Measurements from ENCODE around the gene ZNHIT2.

DNA sequence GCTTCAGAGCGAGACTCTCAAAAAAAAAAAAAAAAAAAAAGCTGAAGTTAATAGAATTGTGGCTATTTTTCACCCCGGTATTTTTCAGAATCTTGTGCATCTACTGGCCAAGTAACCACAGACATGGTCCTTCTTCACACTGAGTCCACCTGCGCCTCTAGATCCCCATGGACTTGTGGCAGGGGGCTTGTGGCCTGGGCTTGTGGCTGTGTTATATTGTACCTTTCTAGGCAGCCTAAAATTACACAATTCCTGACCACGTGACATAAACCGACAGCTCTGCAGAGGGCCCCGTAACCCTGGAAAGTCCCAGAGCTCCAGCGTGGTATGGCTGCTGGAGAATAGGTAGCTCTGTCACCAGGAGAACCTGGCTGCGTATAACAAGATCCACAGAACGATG lies 48.3 kb downstream of the ZNHIT2 start:
- TF ChIP-seq GATA2 (IDR thresholded peaks at IDR 0.05; ENCODE audit: low read depth, low read length) (no peak), GATA3 (IDR thresholded peaks at IDR 0.05; ENCODE audit: low read depth, low read length) (no peak)

Measured in SH-SY5Y (cell line).